Ovary (tissue), 3 donors: ENCODE data around the gene ADCYAP1R1.

Experiments used
- CTCF ChIP-seq, 3 donors: fragments of 450-650 bp in 2 of 3; fragments of 200-600 bp in 1 of 3; IDR thresholded peaks; one replicate each; pipeline versions ENCODE4 v1.5.1 to v1.8.0; 2016 to 2022; ENCODE audit warnings: antibody characterized with exemption in 3 of 3, mild to moderate bottlenecking in 1 of 3
- EP300 ChIP-seq: sonication (generic); formaldehyde crosslinking; IDR thresholded peaks from one replicate; pipeline ENCODE4 v1.6.1; 2017; ENCODE audit warnings: antibody characterized with exemption
- POLR2A ChIP-seq: fragments of 450-650 bp; IDR thresholded peaks from one replicate; pipeline ENCODE4 v1.6.1; 2017; ENCODE audit warnings: antibody characterized with exemption, mild to moderate bottlenecking, moderate library complexity
- donor health status: DM: no; HTN: no; CAD: no.

GRCh38 chr7:31003721-31004120 is 48.4 kb upstream of the ADCYAP1R1 start:
- TF ChIP-seq CTCF (IDR thresholded peaks at IDR 0.05) (no peak), EP300 (no peak), POLR2A (no peak)
